GM12892 (cell line): ENCODE results near the gene NUDT8.
"Not testable (repeated sequence)": the region's sequence is repeated elsewhere in the genome, so short reads cannot be mapped to it uniquely, and the experiment has no call there.

Source experiments
- POLR2A ChIP-seq: IDR thresholded peaks from 2 replicates; pipeline ENCODE4 v1.6.1; 2011; ENCODE audit warnings: low read depth, low read length, control low read depth
- POLR2AphosphoS5 ChIP-seq: IDR thresholded peaks from 2 replicates; pipeline ENCODE4 v1.6.1; 2011; ENCODE audit warnings: low read depth, low read length, control low read depth
- TAF1 ChIP-seq: IDR thresholded peaks from 2 replicates; pipeline ENCODE4 v1.6.1; 2011; ENCODE audit warnings: low read depth, mild to moderate bottlenecking, control low read depth, low read length, borderline replicate concordance

- not testable (repeated sequence) for TF ChIP-seq POLR2A, TAF1, POLR2AphosphoS5
Observed at GRCh38 chr11:67637441-67637840, 7.7 kb upstream of the NUDT8 start.
